ENCODE data around the gene STXBP2. TPM values are rescaled to one million over a fixed set of nuclear protein-coding genes. Genes with fewer than 3 reads are reported as not detected.

STXBP2 gene
- total and polyA plus RNA-seq, 9 of the 15 experiments (the other 6 are each of a cell fraction or from before 2014, with no cell fraction given) = 2.5 to 163 (median 71.3) TPM

DNA sequence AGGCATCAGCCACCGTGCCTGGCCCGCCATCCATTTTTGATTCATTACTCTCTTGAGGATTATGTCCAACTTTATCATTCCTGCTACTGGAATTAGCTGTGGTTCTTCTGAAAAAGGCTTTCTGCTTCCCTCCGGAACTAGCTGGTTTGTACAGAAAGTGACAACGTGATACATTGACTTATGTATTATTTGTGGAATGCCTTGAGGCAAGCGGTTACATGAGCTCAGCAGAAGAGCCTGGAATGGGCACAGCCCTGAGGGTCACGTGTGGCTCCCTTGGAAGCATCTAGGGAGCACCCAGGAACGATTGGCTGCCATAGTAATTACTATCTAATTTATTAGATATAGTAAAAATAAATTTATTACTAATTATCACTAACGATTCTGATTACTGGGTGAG, 17.5 kb downstream of the STXBP2 start (continued):
- TF ChIP-seq REST (IDR thresholded peaks at IDR 0.05; ENCODE audit: borderline replicate concordance) = peak; percentile 31; the same call in 1 of the 2 replicates
- no peak for TF ChIP-seq REST (CRISPR knock-in tag; IDR thresholded peaks at IDR 0.05; ENCODE audit: low read depth)

GRCh38 chr19:7655581-7655980, 18.7 kb downstream of the STXBP2 start:
- H3K36me3 ChIP-seq (ENCODE audit: control insufficient read depth, insufficient read depth, low read length) = no peaks in the 10 kb centered on the region
- H2AFZ ChIP-seq (ENCODE audit: low read depth, low read length) = no peak overlapping the region
- H3K9me1 ChIP-seq (ENCODE audit: control insufficient read depth, insufficient read depth, low read length) = no peaks in the 10 kb centered on the region
- no peak overlapping the region for H3K4me2 ChIP-seq (ENCODE audit: insufficient read depth, low read length)
- no peaks in the 10 kb centered on the region for H4K20me1 ChIP-seq (replicated peaks; ENCODE audit: control insufficient read depth, insufficient read depth, low read length)
- no peak overlapping the region for H3K4me3 ChIP-seq
- FAIRE-seq = no peak
- ChIA-PET POLR2A (no interaction called here), CTCF (ENCODE audit: low intra/inter-chr PET ratio) (no interaction called here)
- H3K9me3 ChIP-seq (replicated peaks; ENCODE audit: control insufficient read depth, insufficient read depth, low read depth, low read length) = no peaks in the 10 kb centered on the region
- no peak for DNase-seq (ENCODE audit: extremely low read depth in 1 of 4, low spot score in 3 of 4)
- WGBS (ENCODE audit: insufficient coverage, low coverage, missing lambda C conversion rate) = 30% methylated on average over 8 of the region's 8 CpGs
- H3K4me1 ChIP-seq (replicated peaks in 1 of 2; ENCODE audit: control insufficient read depth in 2 of 2, insufficient read depth in 2 of 2, low read length in 2 of 2) = peaks cover 2 to 9% of the 10 kb centered on the region in 2 experiments; a peak in 3 of 5 replicates
- H3K27me3 ChIP-seq (ENCODE audit: control insufficient read depth in 2 of 2, insufficient read depth in 2 of 2, low read length in 2 of 2) = peaks cover 4% of the 10 kb centered on the region in 2 experiments; a peak in 2 of 5 replicates
- no peaks in the 10 kb centered on the region for H3K79me2 ChIP-seq (ENCODE audit: control insufficient read depth, insufficient read depth, low read length)
- no peak for ATAC-seq
- no TSS peak for BruUV-seq (replicated peaks)
- in situ Hi-C loops (cut with MboI) (no loop called here), intact Hi-C loops (cut with micrococcal nuclease) (no loop called here)
- H3K27ac ChIP-seq (ENCODE audit: extremely low read depth, low read depth, low read length) = no peak overlapping the region
- H3K9ac ChIP-seq (ENCODE audit: insufficient read depth in 1 of 2, low read depth in 2 of 2, low read length in 2 of 2) = no peak overlapping the region
- TF ChIP-seq ZNF24 (IDR thresholded peaks at IDR 0.05) (no peak), CEBPG (CRISPR knock-in tag; IDR thresholded peaks at IDR 0.05) (no peak), CEBPG (tag; conservative IDR thresholded peaks at IDR 0.05 in 1 of 2, IDR thresholded peaks at IDR 0.05 in 1 of 2) (0 out of 4 replicates have a peak, but pooled peaks of 1 of the 2 experiments have one; percentile 37), ATF3 (IDR thresholded peaks at IDR 0.05) (peak; percentile 51; the same call in 1 of the 2 replicates), ATF3 (CRISPR knock-in tag; conservative IDR thresholded peaks at IDR 0.05) (no peak), MYBL2 (IDR thresholded peaks at IDR 0.05; ENCODE audit: low read depth) (no peak), MYBL2 (CRISPR knock-in tag; IDR thresholded peaks at IDR 0.05; ENCODE audit: borderline replicate concordance) (no peak), ZNF184 (CRISPR knock-in tag; IDR thresholded peaks at IDR 0.05) (no peak), TCF7L2 (IDR thresholded peaks at IDR 0.05; ENCODE audit: low read depth, low read length) (no peak), POLR2AphosphoS5 (IDR thresholded peaks at IDR 0.05; ENCODE audit: control insufficient read depth, insufficient read depth, low read depth, low read length) (no peak)
